ENCODE measurements around the gene TBC1D22A. TPM values are rescaled to one million over a fixed set of nuclear protein-coding genes. Genes with fewer than 3 reads are reported as not detected.

Gene TBC1D22A
- total RNA-seq, 1 donor from 2014 or later = 12.5 TPM

DNA sequence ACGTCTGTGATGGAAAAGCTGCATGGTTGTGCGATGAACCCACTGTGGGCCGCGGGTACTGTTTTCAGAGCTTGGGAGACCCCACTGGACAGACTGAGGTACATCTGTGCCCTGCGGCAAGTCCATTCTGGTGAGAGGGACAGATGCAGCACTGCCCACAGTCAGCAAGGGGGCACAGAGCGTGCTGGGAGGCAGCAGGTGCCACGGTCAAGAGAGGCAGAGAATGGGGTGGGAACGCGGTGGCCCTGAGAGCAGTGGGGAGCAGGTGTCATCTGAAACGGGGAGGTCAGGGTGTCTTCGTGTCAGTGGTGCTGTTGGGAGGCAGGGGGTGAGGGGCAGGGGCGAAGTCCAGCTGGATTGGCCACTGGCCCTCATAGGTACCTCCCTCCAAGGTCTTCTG lies 32.0 kb downstream of the TBC1D22A start:
- no peak for DNase-seq (ENCODE audit: low read depth in 2 of 2)

DNA sequence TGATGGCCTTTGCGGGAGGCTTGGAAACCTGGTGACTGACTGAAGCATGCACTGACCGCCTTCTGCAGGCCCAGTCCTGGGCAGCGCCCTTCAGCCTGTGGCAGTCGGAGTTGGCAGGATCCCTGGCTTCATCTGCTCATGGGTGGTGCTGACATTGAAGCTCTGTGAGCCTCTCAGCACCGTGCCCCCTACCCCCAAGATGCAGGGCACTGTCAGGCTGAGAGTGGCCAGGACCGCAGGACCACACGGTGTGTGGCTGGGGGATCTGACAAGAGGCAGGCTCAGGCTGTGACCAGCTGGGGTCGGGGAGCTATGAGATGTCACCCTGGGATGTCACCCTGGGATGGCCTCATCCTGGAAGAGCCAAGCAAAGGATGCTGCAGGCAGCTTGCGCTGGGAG lies 32.7 kb downstream of the TBC1D22A start:
- no peak for DNase-seq (ENCODE audit: low read depth in 2 of 2)

- no peak for DNase-seq (ENCODE audit: low read depth in 2 of 2)
Measured at GRCh38 chr22:46795845-46796565, 33.6 kb downstream of the TBC1D22A start.

DNA sequence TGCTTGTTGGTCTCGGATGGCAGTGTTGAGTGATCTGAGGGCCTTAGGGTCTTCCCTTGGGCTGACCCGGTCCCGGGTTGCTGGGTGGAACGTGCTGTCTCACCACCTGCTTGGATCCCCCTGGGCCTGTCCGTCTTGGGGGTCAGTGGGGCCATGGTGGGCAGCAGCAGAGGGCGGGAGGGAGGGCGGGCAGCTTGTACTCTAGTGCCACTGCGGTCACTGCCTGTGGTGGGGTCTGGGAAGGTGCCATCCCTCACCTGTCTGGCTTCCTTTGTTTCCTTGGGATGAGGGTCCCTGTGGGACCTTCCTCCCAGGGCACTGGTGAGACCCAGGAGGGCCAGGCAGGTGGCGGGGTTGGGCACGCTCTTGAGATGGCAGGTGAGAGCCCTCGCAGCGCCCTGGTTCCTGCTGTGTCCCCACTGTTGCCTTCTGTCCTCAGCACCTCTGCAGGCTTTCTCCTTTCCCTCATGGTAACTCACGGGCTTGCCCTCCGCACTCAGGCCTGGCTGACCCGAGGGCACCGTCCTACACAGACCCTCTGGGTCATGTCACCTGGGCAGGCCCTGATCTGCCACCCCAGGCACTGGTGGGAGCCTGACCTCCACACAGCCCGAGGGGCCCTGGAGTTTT lies 34.2 kb downstream of the TBC1D22A start:
- no peak for DNase-seq (ENCODE audit: low read depth in 2 of 2)

DNA sequence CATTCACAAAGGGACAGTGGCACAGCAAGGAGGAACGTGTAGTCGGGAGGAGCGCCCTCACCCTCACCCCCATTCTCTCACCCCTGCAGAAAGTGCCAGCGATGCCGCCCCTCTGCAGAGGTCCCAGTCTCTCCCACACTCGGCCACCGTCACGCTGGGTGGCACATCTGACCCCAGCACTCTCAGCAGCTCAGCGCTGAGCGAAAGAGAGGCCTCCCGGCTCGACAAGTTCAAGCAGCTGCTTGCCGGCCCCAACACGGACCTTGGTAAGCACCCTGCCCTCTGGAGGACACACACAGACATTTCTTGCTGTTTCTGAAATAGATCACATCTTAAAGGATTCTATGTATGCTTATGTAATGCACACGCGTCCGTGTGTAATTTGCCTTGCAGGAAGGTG lies 34.9 kb downstream of the TBC1D22A start:
- DNase-seq (ENCODE audit: low read depth in 2 of 2) = peak in 1 of 2 donors; percentile 20

GRCh38 chr22:46798041-46798365 lies 35.6 kb downstream of the TBC1D22A start:
- DNase-seq (ENCODE audit: low read depth in 2 of 2) = no peak

- peak; percentile 54 to 77 for DNase-seq (ENCODE audit: low read depth in 2 of 2)
Measured at GRCh38 chr22:46798366-46799350, 36.2 kb downstream of the TBC1D22A start.

DNA sequence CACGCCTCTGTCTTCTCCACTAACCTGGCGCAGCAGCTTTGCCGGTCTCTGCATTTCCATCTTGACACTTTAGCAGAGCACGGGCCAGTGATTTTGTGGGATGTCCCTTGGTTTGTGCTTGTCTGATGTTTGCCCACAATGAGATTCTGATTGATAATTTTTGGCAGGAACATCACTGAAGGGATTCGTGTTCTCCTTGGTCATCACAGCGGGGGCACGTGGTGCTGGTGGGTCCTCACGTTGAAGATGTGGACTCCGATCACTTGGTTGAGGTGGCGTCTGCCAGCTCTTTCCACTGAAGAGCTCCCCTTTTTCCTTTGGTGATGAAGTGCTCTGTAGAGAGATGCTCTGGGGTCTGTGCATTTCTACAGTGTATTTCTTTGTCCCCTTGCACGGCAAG lies 37.2 kb downstream of the TBC1D22A start:
- DNase-seq (ENCODE audit: low read depth in 2 of 2) = no peak

DNA sequence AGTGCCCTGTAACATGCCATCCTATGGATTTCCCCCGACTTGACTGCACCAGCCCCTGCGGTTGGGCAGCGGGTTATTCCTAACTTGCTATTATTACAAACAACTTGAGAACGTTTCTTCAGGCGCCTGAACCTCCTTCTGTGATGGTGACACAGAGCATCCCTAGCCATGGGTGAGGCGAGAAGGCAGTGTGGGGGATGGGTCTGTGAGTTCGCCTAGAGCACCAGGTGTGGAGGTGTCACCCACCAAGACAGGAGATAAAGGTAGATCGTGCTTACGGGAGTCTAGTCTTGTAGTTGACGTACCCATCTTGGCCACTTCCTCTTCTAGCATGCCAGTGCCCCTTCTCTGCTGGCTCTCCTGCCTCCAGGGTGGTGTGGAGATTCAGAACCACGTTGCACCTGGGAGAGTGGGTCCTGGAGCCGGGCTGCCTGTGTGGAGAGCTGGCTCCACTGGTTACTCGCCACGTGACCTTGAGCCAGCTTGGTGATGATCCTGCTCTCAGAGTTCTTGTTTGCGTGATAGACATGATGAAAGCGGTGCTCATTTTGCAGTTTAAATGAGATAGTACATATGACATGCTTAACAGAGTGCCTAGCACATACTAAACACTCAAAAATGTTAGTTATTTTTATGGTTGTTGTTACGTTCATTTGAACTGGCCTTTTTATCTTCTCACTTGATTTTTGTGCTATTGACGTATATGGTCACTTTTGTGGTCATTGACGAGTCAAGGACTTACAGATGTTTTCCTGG lies 37.8 kb downstream of the TBC1D22A start:
- no peak for DNase-seq (ENCODE audit: low read depth in 2 of 2)

DNA sequence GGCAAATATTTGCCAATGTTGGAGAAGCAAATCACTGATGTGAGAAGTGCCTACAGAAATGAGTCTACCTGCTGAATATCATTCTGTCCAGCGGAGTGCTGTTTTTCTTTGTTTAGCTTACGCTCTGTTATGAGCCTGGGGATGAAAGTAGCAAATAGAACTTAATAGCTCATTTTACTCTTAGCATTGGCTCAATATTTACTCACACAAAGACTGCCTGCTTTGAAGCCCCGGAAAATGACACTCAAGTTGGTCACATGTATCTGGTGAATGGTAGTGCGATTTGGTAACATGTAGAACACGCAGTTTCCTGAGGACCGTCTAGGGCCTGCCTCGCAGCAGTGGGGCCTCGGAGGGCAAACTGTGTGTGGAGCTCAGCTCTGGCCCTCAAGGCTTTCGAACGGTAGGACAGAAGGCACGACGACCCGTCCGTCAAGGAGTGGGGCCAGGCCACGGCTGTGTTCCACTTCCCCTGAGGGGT lies 38.9 kb downstream of the TBC1D22A start:
- no peak for DNase-seq (ENCODE audit: low read depth in 2 of 2)

GRCh38 chr22:46801826-46802607 lies 39.6 kb downstream of the TBC1D22A start:
- no peak for DNase-seq (ENCODE audit: low read depth in 2 of 2)

DNA sequence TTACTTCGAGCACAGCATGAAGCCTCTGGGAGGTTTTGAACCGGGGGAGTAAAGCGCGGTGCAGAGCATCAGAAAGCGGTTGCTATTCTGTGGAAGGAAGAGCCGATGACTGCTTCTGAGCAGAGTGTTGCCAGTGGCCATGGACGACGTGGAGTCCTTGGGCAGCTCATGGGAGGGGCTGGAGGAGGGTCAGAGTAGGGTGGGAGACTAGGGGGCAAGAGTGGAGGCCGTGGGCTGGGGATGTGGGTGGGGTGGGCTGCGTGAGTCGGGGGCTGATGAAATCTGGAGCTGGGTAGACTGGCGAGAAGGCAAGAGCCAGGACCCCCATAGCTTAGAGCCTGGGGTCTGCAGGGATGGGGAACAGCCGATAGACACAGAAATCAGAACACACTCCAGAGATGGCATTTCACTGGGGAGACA lies 40.2 kb downstream of the TBC1D22A start:
- no peak for DNase-seq (ENCODE audit: low read depth in 2 of 2)

DNA sequence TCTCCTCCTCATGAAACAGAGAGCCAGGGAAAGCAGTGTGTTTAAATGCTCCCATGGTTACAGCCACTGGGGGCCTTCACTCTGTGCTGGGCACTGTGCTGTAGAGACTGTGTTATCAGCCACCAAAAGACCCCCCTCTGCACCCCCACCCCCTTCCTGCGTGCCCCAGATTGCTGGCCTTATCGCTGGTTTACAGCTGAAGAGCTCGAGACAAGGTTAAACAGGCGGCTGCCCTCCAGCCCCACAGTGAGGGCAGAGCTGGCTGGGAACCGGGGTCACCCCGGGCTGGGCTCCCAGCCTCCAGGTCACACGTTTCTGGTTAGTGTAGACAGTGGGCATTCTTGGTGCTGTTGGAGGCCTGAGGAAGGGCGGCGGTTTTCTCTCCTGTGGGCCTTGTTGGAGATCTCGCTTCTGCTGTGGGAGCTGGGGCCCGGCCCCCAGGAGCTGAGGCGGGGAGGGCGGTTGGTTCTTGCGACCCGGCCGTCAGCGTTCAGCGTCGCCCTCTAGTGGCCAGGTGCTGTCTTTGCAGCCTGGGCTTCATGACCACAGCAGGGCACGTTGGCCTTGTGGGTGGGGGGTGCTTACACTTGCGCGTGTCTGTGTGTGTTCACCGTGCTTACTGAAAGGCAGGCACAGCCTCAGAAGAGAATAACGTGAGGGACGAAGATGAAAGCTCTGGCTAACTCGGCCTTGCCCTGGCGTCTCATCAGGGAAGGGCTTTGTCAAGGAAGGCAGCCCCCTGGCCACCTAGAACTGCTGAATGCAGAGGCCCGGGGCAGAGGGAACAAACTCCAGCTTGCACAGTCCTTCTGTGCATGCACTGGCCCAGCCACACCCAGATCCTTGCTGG lies 40.8 kb downstream of the TBC1D22A start:
- peak; percentile 31 to 50 for DNase-seq (ENCODE audit: low read depth in 2 of 2)

DNA sequence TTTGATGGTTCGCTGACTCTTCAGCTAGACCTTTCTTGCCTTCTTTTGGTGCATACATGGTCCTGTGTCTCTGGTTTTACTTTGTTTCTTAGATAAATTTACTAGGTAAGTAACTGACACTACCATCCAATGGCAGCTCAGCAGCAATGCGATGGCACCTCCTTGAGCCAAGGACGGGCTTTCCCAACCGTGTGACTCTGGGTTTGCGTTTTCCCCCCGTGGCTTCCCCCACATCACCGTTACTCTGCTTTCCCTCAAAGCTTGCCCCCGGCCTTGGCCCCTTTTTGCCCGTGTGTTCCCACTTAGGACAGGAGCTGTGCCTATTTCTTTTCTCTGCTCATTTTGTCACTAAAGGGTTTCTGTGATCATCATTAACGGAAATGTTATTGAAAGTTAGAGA lies 41.5 kb downstream of the TBC1D22A start:
- no peak for DNase-seq (ENCODE audit: low read depth in 2 of 2)

DNA sequence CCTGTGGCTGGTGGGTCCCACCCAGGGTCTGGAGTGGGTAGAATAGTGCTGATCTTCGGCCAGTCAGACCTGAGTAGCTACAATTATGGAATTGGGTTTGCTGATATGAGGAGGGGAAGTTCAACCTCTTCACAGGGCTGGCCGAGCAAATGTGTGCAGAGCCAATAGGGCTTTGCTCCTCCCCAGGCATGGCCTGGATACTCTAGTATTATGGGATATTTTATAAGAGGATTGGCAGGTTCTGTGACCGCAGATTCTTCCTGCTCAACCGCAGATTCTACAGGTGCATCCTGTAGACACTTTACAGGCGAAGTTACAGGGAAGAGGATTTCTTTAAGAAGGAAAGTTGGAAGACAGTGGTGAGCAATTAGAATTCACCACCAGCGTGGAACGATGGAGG lies 44.3 kb downstream of the TBC1D22A start:
- no peak for DNase-seq (ENCODE audit: low read depth in 2 of 2)

- DNase-seq (ENCODE audit: low read depth in 2 of 2) = no peak
Measured at GRCh38 chr22:46807458-46807857, 45.0 kb downstream of the TBC1D22A start.

DNA sequence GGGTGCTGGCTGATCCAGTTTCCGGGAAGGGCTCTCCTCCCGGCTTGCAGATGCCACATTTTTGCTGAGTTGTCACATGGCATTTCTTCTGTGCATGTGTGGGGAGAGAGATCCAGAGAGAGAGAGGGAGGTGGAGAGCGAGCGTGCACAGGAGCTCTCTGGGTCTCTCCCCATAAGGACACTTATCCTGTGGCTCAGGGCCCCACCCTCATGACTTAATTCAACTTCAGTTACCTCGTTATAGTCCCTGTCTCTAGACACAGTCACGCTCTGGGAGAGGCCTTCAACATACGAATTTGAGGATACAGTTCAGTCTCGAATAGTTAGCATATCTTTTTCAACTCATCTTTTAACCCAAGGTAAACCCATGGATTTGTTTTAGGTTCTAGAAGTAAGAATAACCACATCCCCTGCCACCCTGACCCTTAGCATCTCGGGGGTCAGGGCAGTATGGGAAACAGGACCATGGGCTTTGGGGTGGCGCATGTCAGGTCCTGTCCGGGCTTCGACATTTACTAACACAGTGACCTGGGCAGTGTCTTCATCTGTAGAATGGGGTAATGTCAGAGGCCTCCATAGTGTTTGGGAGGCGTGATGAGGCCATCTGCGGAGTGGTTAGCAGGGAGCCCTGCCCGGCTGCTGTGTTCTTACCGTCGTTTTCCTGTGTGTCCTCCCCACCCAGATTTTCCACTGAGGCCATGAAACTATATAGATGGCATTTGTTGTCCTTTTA lies 46.9 kb downstream of the TBC1D22A start:
- DNase-seq (ENCODE audit: low read depth in 2 of 2) = no peak

DNA sequence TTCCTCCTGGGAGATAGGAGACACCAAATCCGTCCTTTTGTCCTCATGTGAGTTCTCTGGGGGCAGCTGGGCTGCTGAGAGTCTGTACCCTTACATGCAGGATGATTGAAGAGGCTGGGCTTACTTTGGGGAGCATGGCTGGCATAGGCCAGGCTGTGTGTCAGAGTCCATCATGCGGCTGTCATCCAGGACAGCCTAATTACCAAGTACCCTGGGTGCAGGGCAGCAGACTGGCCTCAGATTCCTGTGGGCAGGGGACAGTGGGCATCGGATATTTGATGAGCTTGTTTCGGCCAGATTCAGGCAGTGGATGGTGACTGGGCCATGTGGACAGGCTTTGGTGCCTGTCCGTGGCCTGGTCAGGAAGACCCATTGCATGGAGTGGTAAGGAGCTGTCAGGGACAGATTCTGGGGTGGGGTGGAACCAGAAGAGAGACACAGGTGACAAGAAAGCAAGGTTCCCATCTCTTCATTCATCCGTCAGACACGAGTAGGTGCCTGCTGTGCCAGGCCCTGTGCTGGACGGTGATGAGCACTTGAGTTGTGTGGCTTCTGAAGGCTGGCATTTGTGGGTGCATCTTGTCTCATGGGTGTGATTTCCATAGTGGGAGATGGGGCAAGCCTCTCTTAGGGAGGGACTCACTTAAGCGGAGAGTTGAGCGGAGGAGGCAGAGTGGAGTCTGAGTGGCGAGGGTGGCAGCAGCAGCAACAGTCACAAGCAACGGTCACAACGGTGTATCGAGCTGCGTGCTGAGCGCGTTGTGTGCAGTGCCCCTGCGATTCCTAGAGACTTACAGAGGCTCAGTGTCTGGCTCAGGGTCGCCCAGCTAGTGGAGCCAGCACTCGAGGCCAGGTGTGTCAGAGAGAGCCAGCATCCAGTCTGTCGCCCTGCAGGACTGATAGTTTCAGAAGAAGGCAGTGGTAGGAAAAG lies 48.7 kb downstream of the TBC1D22A start:
- no peak for DNase-seq (ENCODE audit: low read depth in 2 of 2)

All from dermis microvascular lymphatic vessel endothelial cell (primary cell).